GM12801 (cell line): ENCODE measurements around the gene TIMM10B.

Source experiments
- TF ChIP-seq, protein P1 (sequence below): IDR thresholded peaks from one replicate; pipeline ENCODE4 v1.5.1; 2011; ENCODE audit warnings: control low read depth; ENCODE audit not compliant: insufficient read length; ENCODE audit errors: extremely low read depth

Gene TIMM10B

DNA sequence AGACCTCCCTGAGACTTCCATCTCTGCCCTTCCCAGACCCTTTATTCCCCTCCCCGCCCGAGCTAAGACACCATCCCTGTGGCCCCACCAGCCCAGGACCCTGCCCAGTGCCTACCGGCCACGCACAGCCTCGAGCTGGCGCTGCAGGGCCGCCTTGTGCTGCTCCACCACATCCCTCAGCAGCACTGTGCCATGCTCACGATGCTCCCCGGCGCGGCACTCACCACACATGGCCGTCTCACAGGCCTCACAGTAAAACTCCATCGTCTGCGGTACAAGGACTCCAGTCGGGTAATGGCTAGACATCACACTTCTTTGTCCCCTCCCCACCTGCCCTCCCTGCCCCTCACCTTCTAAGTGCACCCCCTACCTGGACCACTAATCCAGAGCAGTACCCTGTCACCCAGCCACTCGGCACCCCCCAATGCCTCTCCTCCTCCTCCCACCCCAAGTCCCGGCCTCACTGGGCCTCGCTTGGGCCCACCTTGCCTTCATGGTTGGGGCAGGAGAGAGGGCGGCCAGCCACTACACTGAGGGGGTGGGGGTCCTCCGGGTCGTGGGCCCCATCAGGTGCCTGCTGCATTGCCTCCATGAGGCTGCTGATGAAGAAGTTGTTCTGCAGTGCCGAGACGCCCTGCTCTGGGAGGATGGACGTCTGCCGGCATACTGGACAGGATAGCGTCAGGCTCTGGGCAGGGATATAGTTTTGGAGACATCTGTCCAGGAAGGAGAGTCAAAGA lies 23.6 kb upstream of the TIMM10B start:
- TF ChIP-seq, protein P1, sequence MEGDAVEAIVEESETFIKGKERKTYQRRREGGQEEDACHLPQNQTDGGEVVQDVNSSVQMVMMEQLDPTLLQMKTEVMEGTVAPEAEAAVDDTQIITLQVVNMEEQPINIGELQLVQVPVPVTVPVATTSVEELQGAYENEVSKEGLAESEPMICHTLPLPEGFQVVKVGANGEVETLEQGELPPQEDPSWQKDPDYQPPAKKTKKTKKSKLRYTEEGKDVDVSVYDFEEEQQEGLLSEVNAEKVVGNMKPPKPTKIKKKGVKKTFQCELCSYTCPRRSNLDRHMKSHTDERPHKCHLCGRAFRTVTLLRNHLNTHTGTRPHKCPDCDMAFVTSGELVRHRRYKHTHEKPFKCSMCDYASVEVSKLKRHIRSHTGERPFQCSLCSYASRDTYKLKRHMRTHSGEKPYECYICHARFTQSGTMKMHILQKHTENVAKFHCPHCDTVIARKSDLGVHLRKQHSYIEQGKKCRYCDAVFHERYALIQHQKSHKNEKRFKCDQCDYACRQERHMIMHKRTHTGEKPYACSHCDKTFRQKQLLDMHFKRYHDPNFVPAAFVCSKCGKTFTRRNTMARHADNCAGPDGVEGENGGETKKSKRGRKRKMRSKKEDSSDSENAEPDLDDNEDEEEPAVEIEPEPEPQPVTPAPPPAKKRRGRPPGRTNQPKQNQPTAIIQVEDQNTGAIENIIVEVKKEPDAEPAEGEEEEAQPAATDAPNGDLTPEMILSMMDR: no peak

GRCh38 chr11:6458352-6459098 lies 22.8 kb upstream of the TIMM10B start:
- TF ChIP-seq, protein P1: no peak

GRCh38 chr11:6459099-6459450 lies 22.2 kb upstream of the TIMM10B start:
- TF ChIP-seq, protein P1: no peak

- TF ChIP-seq, protein P1: no peak
Measured at GRCh38 chr11:6468712-6469495, 12.4 kb upstream of the TIMM10B start.

DNA sequence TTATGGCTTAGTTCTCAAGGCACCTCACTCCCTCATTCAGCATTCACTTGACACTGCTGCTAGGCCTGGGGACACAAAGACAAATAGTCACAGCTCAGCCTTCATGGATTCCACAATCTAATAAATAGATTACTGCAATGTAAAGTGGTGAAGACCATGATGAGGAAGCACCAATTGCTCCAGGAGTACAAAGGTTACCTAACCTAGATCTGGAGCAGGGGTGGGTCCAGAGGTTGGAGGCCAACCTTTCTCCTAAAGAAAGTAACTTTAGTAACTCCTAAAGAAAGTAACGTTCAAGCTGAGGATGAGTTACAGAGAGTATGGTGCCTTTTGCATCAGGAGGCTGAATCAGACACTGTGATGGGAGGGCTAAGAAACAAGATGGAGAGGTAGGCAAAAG lies 11.7 kb upstream of the TIMM10B start:
- TF ChIP-seq, protein P1: no peak

GRCh38 chr11:6472934-6473333 lies 8.4 kb upstream of the TIMM10B start:
- TF ChIP-seq, protein P1: no peak
